ENCODE results near the gene PFKL.
"Not testable (repeated sequence)": the region's sequence is repeated elsewhere in the genome, so short reads cannot be mapped to it uniquely, and the experiment has no call there.

Gene PFKL

DNA sequence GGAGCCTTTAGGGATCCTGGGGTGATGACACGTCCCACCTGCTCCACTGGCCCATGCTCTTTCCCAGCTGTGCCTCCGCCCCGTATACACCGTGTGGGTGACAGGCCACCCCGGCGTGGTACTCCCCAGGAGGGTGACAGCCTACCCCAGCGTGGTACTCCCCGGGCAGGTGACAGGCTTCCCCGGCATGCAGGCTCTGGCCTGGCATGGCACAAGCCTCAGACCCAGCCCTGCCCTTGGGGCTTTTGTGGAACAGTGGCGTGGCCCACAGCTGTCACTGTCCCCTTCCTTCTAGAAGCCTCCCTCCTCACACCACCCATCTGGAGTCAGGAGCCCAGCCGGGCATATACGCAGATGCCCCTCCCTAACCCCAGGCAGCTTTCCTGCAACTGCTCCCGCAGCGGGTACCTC is 4.7 kb upstream of the PFKL start:
- DNase-seq (ENCODE audit: low read depth) = no peak

DNA sequence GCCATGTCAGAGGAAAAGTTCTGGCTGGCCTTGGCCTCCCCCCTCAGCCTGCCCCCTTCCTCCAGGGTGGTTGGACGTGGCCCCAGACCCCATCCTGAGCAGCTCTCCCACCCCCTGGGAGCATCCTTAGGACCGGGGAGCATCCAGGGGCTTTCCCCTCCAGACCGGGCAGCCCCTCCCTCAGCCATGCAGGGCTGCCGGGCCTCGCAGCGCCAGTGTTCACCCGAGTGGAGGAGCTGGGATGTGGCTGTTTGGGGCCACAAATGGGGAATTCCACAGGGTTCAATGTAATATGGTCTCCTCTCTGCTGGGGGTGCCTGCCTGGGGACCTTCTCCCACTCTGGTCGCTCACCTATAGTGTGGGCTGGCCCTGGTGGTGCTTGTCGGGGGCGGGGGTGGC is 4.2 kb upstream of the PFKL start:
- DNase-seq (ENCODE audit: low read depth) = no peak

DNA sequence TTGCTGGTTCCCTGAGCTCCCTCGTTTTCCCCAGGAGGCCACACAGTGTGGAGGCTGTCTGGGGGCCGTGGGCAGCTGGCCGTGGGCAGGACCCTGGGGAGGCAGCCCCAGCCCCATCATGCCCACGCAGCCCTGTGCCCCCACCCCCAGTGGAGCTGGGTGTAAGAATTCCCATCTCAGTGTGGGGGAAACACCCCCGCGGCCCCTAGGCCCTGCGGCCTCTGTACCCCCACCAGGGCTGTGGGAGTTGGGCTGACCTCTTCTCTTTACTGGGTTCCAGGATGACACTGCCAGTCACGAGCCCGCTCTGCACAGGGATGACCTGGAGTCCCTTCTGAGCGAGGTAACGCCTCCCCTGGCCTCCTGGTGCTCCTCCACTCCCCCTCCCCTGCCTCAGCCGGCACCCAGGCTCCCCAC is 3.7 kb upstream of the PFKL start:
- DNase-seq (ENCODE audit: low read depth) = no peak

DNA sequence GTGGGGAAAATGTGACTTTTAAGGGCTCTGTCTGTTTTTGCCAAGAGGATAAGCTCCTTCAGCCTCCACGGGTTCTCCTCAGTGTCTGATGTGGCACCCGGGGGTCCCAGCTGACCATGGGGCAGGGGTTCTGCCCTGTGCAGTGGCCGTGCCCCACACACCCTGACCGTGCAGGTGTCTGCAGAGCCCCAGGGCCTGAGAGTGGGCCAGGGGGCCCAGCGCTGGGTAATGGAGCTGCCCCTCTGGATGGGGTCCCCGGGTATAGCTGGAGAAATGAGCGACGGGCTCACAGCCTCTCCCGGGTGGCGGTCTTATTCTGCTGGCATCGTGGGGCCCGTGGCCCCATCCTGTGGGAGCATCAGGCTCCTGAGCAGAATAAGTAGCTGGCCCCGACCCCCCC is 2.9 kb upstream of the PFKL start:
- DNase-seq (ENCODE audit: low read depth) = no peak

DNA sequence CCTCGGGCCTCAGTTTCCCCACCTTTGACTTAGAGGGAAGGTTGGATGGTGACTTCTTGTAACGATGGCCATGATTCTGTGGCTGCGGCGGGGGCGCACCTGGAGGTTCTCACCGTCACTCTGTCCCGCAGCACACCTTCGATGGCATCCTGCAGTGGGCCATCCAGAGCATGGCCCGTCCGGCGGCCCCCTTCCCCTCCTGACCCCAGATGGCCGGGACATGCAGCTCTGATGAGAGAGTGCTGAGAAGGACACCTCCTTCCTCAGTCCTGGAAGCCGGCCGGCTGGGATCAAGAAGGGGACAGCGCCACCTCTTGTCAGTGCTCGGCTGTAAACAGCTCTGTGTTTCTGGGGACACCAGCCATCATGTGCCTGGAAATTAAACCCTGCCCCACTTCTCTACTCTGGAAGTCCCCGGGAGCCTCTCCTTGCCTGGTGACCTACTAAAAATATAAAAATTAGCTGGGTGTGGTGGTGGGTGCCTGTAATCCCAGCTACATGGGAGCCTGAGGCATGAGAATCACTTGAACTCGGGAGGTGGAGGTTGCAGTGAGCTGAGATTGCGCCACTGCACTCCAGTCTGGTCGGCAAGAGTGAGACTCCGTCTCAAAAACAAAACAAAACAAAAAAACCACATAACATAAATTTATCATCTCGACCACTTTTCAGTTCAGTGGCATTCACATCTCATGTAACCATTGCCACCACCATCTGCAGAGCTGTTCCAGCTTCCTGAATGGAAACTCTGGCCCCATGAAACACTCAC is 2.1 kb upstream of the PFKL start:
- DNase-seq (ENCODE audit: low read depth) = peak; percentile 56

DNA sequence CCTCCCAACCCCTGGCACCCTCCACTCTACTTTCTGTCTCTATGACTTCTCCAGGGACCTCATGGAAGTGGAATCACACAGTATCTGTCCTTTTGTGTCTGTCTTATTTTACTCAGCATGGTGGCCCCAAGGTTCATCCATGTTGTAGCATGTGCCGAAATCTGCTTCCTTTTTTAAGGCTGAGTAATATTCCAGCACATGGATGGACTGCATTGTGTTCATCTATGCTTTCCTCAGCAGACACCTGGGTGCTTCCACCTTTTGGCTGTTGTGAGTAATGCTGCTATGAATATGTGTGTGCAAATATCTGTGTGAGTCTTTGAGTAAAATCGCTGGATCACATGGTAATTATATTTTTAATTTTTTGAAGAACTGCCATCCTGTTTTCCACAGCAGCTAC is 1.6 kb upstream of the PFKL start:
- no peak for DNase-seq (ENCODE audit: low read depth)

DNA sequence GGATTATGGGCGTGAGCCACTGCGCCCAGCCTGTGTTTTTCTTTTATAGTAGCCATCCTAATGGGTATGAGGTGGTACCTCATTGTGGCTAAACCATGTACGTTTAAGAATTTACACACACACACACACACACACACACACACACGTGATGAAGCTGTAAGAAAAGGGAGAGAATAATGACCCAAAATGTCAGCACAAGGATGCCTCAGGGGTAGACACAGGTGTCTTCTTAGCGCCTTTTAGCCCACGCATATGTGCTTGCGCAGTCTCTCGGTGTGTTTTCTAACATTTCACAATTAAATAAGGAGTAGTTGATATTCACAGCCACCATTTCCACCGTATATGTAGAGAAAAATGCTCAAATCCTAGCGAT is 782 bp upstream of the PFKL start:
- DNase-seq (ENCODE audit: low read depth) = no peak

DNA sequence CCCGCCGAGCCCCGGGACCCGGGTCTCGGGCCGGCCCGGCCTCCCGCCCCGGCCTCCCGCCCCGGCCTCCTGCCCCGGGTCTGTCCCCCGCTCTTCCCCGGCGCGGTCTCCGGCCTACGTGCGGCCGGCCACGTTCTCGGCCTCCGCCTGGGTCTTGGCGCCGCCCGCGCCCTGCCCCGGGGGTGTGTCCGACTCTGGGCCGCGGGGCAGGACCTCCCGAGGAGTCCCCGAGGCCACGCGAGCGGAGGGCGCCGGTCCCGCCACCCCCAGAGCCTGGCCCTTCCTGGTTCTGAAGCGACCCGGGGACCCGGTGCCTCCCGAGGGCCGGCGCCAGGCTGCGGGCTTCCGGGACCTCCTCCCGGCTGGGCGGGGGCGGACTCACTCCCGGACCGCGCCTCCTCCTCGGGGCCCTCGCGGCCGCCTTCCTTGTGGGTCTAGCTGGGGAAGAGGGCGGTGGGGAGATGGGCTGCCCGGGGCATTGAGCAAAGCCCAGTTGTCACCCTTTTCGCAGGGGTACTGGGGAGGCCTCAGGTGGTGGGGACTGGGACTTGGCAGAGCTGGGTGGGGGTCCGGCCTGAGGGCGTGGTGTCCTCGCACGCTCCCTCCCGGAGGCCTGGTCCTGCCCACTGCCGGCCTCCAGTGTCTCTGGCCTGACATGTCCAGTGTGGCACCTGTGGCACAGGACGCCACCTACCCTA is 558 bp downstream of the PFKL start:
- DNase-seq (ENCODE audit: low read depth) = no peak

DNA sequence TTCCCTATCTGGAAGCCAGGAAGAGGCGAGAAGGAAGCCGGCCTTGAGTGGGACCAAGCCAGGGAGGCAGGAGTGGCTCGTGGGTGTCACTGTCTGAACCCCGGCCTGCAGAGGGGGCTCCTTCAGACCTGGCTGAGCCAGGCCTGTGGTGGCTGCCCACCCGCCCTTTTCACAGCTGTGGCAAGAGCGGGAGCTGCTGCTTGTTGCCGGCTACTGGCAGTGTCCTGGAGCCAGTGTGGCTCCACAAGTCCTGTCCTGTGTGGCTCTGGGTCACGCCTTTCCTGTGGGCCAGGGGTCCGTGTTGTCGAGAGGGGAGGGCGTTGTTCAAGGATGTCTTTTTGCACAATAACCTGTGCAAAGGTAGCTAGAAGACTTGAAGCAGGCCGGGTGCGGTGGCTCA is 1.3 kb downstream of the PFKL start:
- DNase-seq (ENCODE audit: low read depth) = no peak

DNA sequence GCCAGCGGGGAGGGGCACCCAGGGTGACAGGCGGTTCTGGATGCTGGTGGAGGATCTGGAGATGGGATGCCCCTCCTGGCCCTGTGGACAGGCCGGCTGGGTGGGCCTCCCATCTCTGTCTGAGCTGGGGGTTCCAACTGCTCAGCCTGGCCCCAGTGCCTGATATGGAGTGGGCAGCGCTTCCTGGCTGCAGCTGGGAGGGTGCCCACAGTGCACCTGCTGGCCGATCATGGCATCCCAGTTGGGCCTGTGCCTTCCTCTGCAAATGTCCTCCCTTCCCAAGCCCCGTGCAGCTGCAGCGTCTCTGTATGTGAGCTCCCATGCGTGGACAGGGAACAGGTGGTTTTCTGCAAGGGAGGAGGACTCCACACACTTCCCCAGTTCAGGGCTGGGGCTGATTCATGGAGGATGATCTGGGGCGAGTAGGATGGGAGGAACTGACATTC is 2.1 kb downstream of the PFKL start:
- no peak for DNase-seq (ENCODE audit: low read depth)

DNA sequence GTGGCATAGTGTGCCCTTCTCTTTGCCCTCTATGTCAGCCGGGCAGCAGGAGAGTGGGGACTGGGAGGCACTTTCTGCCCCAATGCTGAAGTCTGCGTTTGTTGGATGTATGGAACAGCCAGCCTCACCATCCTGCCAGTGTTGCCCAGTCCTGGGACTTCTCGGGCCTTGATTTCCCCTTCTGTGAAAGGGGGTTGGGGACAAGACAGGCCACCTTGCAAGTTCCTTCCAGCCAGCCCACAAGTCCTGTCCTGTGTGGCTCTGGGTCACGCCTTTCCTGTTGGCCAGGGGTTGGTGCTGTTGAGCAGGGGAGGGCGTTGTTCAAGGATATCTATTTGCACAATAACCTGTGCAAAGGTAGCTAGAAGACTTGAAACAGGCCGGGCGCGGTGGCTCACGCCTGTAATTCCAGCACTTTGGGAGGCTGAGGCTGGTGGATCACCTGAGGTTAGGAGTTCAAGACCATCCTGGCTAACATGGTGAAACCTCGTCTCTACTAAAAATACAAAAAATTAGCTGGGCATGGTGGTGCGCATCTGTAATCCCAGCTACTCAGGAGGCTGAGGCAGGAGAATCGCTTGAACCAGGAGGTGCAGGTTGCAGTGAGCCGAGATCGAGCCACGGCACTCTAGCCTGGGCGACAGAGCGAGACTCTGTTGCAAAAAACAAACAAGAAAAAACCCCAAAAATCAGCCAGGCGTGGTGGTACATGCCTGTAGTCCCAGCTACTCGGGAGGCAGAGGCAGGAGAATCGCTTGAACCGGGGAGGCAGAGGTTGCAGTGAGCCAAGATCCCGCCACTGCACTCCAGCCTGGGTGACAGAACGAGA is 2.9 kb downstream of the PFKL start:
- not testable (repeated sequence) for DNase-seq (ENCODE audit: low read depth)

DNA sequence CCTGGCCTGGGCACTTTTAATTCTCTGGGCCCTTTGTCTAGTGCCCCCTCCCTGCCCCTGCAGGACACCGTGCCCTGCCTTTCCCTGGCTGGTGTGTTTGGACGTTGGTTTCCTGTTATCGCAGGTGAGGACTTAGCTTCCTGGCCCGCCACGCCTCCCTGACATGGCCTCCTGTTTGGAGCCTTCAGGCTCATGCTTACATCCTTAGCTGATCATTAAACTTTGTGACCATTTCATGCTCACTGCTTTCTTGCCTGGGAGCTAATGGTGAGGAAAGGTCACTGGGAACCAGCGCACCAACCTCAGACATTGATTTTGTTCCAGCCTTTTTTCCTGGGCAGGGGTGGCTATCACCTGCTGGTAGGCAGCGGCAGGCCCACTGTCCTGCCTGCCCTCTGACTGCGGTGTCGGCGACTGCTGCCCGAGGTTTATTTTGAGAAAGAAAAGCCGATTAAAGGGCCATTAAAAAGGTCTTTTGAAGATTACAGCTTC is 3.7 kb downstream of the PFKL start:
- DNase-seq (ENCODE audit: low read depth) = no peak

DNA sequence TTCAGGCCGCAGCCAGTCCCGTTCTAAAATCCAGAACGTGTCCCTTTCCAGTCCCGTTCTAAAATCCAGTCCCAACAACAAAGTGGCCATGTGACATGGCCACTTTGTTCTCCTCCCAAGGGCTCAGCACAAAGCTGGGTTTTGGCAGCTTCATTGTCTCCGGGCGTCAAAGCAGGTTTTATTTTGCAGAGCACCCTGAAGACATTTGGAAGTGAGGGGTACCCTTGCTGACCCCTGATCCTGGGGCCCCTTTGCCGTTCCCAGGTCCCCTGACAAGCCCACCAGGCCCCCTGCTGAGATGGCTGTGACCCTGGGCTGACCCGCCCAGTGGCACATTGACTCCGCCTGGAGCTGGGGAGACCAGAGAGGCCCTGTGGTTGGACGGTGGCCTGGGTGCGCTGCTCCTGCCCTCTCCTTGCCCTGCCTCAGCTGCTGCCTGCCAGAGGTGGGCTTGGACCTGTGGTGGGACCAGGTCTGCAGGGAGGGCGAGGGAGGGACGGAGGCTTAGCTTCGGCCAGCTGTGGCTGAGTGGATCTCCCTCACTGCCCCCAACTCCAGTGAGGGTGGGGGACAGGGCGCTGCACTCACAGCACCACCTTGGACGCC is 4.3 kb downstream of the PFKL start:
- DNase-seq (ENCODE audit: low read depth) = no peak

DNA sequence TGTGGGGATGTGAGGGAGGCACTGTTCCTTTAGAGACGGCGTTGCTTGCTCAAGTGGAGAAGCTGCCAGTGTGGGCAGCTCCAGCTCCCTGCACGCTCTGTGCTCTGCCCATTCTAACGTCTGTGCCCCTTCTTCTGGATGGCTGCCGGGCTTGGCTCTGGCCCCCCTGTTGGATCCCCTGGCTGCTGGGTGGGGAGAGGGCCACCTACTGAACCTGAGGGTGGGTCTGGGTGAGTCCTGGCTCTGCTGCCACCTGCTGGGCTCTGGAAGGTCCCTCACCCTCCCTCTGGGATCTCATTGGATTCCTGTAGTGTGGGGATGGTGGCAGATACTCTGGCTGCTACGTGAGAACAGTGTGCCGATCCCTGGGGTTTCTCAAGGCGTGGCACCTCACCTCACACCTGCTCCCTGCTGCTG is 5.0 kb downstream of the PFKL start:
- no peak for DNase-seq (ENCODE audit: low read depth)

DNA sequence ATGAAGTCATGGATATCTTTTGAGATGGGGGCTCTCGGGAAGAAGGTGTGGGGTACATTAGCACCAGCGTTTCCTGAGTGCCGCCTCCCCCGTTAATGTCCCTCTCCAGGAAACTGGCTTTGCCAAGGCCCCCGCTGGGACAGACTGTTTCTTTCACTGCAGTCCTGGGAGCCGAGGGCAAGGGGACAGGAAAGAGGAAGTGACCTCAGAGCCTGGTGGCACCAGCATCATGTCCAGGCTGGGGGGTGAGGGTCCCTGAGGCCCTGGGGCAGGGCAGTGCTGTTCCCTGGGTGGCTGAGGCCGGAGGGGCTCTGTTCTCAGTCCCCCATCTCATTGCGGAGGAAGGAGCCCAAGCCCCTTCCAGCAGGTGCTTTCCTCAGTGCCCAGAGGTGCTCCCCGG is 5.8 kb downstream of the PFKL start:
- DNase-seq (ENCODE audit: low read depth) = no peak

DNA sequence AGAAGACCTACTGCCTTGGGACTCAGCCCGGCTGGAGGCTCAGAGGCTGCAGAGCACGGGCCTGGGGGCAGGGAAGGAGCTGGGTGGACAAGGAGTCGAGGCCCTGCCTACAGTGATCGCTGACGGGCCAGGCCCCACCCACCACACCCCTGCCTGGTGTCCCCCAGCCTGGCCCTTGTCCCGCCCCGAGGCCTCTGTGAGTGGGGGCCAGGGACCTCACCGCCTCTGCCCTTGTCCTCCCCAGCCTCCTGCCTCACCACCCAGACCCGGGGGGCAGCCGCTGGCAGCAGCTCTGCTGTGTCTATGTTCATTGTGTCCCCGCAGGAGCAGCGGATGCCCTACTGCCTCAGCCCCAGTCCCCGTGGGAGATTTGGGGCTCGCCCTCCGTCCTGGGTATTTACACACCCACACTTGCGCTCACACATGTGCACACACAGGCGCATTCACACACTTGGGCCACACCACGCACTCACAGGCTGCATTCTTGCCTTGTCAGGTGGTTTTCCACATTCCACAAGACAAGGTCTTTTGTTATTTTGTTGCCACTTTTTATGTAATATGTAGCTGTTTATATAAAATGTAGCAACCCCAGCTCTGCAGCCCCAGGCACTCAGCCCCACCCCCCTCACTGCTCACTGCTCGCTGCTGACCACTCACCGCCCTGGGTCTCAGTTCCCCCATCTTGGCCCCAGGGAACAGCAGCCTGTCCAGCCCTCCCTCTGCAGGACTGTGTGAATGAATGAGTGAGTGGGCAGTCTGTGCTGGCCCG is 7.3 kb downstream of the PFKL start:
- DNase-seq (ENCODE audit: low read depth) = no peak

DNA sequence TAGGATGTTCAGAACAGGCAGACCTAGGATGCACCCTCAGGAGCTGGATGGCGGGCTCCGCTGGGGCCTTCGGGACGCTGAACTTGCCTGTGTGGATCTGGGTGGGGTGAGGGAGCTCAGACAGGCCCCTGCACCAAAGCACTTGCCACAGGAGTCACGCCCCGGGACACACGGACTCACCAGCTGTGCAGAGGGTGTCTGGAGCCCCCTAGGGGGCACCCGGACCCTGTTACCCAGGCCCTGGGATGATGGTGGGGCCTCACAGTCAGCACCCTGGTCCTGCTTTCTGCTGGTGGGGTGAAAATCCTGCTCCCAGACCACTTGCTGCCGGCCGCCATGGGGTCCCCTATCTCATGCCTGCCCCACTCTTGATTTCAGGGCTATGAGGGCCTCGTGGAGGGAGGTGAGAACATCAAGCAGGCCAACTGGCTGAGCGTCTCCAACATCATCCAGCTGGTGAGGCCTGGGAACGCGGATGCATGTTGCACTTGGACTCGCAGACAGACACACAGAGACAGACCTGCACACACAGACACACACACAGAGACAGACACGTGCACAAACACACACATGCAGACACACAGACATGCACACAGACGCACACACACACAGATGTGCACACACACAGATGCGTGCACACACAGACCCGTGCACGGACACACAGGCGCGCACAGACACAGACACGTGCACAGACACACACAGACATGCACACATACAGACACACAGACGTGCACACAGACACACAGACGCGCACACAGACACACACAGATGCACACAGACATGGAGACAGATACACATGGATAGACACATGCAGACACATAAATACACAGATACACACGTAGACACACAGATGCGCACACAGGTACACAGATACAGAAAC is 11.0 kb downstream of the PFKL start:
- no peak for DNase-seq (ENCODE audit: low read depth)

DNA sequence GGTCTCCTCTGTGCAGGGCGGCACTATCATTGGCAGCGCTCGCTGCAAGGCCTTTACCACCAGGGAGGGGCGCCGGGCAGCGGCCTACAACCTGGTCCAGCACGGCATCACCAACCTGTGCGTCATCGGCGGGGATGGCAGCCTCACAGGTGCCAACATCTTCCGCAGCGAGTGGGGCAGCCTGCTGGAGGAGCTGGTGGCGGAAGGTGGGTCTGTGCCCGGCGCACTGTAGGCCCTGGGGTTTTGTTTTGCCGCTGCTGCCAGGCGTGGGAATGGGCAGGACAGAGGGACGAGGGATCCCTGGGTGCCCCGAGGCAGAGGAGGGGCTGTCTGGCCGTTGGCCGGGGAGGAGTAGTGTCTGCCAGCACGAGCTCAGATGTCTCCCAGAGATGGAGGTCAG is 12.2 kb downstream of the PFKL start:
- DNase-seq (ENCODE audit: low read depth) = no peak

DNA sequence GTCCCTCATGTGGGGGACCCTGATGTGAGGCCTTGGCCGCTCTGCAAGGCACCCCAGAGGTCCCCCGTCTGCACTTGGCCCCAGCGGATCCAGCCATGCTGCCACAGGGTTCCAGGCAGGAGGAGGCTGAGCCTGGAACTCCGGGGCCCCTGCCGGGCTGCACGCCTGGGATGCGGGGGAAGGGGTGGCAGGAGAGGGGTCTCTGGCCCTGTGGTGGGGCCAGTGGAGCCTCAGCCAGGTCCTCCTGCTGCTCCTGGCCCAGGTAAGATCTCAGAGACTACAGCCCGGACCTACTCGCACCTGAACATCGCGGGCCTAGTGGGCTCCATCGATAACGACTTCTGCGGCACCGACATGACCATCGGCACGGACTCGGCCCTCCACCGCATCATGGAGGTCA is 12.9 kb downstream of the PFKL start:
- no peak for DNase-seq (ENCODE audit: low read depth)

DNA sequence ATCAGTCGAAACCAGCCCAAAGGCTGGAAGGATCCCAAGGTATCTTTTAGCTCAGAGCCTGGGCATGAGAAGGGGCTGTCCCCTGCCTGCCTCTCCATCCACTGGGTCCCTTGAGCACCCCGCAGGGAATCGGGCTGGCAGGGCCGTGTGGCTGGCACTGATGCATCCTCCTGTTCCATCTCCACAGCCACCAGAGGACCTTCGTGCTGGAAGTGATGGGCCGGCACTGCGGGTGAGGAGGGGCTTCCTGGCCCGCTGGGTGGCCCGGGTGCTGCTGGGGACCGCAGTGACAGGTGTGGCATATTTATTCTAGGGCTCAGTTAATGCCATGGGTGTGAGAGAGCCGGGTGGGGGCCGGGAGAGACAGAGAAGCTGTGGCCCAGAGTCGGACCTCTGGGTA is 13.6 kb downstream of the PFKL start:
- no peak for DNase-seq (ENCODE audit: low read depth)

DNA sequence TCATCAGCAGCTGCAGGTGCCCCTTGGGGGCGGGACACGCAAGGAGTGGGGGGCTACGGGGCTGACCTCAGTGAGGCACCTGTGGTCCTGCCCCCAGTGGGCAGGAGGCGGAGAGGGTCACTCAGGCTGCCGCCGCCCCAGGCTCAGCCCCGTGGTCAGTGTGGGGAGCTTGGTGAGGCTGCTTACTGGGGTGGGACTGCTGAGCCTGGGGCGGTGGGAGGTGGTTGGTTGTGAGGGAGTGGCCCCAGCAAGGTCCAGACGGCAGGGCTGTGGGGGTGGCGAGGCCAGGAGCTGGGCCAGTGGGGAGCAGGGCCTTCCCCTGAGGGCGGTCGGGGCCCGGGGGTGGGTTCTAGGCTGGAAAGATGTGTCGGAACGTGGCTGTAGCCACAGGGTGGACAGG is 14.3 kb downstream of the PFKL start:
- no peak for DNase-seq (ENCODE audit: low read depth)

All from GM04504 (cell line).